DOHH2 (cell line): ENCODE results near the gene PAX7.
"Not testable (repeated sequence)": the region's sequence is repeated elsewhere in the genome, so short reads cannot be mapped to it uniquely, and the experiment has no call there.

Experiments
- EZH2phosphoT487 ChIP-seq: fragments of 200-600 bp; sonication (generic); IDR thresholded peaks from 2 replicates; pipeline ENCODE4 v1.6.1; 2017; ENCODE audit warnings: borderline replicate concordance, mild to moderate bottlenecking, antibody characterized with exemption, low read length, moderate library complexity, mixed read lengths
- TF ChIP-seq, protein P1 (sequence below): fragments of 200-600 bp; sonication (generic); IDR thresholded peaks from one replicate; pipeline ENCODE4 v1.5.1; 2014; ENCODE audit warnings: antibody characterized with exemption, mild to moderate bottlenecking, low read depth, low read length; ENCODE audit not compliant: poor library complexity, severe bottlenecking

DNA sequence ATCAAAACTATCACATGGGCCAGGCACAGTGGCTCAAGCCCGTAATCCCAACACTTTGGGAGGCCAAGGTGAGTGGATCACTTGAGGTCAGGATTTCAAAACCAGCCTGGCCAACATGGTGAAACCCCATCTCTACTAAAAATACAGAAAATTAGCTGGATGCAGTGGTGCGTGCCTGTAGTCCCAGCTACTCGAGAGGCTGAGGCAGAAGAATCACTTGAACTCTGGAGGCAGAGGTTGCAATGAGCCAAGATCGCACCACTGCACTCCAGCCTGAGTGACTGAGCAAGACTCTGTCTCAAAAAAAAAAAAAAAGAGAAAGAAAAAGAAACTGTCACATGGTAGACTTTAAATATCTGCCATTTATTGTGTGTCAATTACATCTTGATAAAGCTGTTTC is 44.6 kb upstream of the PAX7 start:
- TF ChIP-seq, protein P1, sequence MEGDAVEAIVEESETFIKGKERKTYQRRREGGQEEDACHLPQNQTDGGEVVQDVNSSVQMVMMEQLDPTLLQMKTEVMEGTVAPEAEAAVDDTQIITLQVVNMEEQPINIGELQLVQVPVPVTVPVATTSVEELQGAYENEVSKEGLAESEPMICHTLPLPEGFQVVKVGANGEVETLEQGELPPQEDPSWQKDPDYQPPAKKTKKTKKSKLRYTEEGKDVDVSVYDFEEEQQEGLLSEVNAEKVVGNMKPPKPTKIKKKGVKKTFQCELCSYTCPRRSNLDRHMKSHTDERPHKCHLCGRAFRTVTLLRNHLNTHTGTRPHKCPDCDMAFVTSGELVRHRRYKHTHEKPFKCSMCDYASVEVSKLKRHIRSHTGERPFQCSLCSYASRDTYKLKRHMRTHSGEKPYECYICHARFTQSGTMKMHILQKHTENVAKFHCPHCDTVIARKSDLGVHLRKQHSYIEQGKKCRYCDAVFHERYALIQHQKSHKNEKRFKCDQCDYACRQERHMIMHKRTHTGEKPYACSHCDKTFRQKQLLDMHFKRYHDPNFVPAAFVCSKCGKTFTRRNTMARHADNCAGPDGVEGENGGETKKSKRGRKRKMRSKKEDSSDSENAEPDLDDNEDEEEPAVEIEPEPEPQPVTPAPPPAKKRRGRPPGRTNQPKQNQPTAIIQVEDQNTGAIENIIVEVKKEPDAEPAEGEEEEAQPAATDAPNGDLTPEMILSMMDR: not testable (repeated sequence)
- not testable (repeated sequence) for TF ChIP-seq EZH2phosphoT487
